Hematopoietic multipotent progenitor cell treated with erythropoietin and hydrocortisone succinate and interleukin-3 and kit ligand, for 6 days (in vitro differentiated cells): ENCODE data around the gene ZBTB7C.
A peak's percentile ranks its signal among the peaks of the same experiment; 100 is the strongest.

ENCODE experiments used
- DNase-seq: peaks from one replicate; pipeline ENCODE4 v3.0.0-alpha.2; 2015

Gene ZBTB7C

DNA sequence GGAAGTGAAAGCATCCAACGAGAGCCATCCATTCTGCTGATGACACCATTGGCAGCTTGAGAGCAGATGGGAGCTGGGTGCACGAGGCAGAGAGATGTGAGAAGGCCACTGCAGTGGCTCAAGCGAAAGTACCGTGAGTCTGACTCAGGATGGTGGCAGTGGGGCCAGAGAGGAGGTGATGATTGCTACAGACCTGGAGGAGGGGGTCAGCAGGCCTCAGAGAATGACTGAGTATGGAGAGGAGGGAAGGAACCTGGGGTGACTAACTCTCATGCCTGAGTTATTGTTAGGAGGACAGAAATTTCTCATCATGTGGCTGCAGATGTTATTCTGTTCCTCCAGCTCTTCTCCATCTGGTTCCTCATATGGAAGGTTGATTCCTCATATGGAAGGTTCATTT lies 8.8 kb upstream of the ZBTB7C start:
- DNase-seq = no peak

GRCh38 chr18:48413342-48413741 lies 4.2 kb upstream of the ZBTB7C start:
- DNase-seq = no peak

DNA sequence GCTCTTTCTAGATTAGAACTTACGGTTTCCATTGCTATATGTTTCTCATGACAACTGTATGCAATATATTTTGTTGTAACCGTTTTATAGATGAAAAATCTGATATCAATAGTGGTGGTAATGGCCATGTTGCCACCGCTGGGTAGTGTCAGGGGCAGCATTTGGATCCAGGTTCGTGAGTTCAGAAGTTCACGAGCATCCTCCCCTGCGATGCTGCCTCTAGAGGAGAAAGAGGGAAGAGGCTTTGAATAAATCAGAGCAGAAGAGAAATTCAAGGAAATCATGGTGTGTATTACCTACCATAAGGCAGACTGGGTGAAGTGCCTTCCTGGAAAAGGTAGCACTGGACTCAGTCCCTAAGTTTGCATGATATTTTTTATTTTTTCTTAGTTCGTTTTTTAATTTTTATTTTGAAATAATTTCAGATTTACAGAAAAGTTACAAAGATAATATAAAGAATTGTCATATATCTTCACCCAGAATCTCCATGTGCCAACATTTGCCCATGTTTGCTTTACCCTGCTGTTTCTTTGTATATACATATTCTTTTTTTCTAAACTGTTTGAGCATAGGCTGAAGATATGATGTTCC lies 3.3 kb upstream of the ZBTB7C start:
- peak; percentile 71 for DNase-seq

DNA sequence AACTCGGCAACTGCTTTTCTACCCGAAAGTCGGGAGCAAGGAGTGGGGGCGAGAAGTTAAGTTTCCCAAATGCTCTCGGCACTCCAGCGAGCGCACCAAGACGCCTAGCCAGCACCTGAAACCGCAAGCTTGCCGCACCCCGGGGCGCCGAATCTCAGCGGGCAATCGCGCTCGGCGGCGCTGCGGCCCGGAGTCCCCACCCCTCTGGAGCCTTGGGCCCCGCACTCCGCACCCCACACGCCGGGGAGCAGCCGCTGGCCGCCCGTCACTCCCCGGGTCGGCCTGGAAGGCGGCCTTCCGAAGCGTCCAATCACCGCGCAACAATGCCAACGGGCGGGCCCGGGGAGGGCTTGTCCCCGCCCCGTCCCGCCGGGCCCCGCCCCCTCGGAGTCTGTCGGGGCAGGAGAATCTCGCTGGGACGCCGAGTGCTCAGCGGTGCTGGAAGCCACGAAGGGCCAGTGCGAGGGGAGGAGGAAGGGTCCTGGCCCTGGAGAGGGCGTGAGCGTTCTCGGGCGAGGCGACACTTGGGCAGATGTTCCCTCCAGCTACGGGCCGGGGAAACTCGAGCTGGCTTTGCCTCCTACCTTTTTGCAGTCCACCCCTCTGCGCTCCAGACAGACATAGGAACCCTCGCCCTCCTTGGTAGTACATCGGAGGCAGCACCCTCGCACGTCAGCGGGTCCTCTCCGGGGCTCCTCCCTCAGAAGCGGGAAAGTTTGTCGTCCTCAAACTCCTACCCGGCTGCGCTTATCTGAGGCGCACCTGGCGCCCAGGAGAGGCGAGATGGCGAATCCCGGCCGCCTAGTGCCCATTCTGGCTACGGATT lies 1.1 kb upstream of the ZBTB7C start:
- peak; percentile 87 for DNase-seq

DNA sequence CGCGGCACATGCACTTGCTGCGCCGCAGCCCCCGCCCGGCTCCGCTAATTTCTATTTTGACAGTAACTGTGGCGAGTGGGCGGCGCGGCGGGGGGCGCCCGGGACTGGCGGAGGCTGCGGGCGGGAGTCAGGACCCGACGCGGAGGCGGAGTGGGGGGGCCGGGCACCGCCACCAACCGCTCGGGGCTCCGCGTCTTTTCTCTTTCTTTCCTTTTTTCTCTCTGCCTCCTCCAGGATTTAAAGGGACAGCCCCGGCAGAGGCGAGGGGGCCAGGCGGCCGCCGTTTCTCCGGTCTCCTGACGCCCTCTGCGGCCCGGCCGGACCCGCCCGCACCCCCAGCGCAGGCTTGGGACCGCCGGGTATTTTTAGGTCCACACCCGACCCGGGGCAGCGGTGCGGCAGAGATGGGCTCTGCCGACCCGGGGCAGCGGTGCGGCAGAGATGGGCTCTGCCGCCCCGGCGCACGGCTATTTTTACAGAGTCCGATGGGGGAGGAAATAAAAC lies 460 bp upstream of the ZBTB7C start:
- DNase-seq = no peak

DNA sequence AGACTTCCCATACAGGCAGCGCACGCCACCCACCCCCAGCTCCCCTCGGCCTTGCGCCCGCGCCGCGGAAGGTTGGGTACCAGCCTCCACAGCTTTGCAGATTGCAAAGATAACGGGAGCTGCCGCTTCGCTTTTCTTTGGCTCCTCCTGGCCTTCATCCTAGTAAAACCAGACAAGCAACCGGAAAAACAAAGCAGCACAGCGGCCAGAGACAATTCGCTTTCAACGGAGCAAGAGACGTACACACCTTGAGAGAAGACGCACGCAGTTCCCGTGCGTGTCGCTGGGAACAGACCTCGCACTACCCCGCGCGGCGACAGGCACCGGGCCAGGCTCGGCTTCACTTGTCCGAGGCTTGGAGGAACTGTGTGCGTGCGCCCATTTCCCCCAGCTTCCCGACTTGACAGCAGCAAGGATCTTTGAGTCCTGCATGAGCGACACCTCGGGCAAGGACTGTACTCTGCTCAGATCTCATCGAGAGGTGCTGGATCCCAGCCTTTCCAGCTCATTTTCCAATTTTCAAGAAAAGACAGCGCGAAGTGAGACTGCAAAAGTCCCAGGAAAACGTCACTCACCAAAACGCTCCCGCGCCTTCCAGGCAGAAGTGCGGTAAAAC lies 964 bp downstream of the ZBTB7C start:
- no peak for DNase-seq

- no peak for DNase-seq
Observed at GRCh38 chr18:48407358-48407757, 1.8 kb downstream of the ZBTB7C start.

DNA sequence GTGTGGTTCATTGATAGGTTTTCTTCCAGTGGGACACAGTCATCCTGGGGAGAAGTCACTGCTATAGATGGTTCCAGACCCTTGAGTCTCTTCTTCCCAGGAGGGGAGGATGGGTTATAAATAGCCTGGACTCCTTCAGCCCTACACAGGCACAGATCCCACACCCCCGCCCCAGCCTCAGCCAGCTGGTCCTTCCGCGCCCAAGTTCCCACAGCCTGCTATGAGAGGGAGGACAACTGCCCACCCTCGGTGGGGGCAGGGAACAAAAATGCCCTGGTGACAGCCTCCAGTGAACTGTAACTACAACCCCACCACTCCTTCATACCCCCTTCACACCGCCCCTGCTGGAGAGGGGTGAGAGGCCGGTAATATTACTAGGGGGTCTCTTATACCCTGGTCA lies 3.2 kb downstream of the ZBTB7C start:
- DNase-seq = no peak

- no peak for DNase-seq
Observed at GRCh38 chr18:48404716-48405507, 4.3 kb downstream of the ZBTB7C start.

- no peak for DNase-seq
Observed at GRCh38 chr18:48402953-48403352, 6.2 kb downstream of the ZBTB7C start.

DNA sequence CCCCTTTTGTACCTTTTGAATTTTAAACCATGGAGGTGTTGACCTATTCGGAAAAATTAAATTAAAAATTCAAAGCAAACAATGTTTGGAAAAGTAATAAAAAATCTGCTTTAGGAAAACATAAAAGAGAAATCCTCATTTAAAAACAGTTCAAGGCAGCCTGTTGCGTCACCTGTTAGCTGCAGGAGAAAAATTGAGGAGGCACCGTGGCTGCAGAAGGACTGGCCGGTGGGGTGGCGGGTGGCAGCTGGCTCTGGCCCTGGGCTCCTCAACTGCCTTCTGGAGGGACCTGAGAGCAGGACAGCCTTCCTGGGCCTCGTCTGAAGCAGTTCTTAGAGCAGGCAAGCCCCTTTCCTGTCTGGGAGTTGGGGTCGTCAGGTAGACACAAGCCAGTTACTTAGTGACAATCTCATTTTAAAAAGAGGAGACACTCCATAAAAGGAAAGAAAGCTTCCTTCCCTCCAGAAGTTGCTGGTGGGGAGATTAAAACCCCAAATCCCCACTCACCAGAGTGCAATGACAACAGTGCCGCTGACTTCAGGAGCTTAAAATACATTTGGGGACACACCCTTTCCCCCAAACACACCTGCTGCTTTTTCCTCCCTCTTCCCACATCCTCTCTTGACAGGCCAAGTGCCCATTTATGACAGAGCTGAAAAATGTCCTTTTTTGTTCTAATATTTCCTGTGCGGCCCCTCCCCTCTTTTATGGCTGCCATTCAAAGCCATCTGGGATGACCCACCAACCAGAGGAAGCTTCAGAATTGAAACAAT lies 9.7 kb downstream of the ZBTB7C start:
- DNase-seq = no peak

DNA sequence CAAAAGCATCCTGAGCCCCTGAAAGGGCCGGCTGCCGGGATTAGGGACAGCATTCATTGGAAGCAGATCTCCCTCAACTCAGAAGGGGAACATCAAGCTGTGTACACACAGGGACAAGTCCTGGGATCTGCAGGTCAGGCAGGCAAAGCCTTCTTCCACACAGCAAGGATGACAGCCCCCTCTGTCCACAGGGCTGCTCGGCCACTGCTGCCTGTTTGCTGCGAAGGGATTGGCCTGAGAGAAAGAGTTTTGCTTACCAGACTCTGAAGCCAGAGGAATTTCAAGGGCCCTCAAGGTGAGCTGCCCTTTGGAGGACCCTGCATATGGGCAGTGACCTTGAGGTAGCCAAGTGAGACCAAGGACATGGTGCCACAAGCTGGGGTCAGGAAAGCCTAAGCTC lies 11.1 kb downstream of the ZBTB7C start:
- DNase-seq = no peak

- DNase-seq = no peak
Observed at GRCh38 chr18:48397021-48397420, 12.2 kb downstream of the ZBTB7C start.

DNA sequence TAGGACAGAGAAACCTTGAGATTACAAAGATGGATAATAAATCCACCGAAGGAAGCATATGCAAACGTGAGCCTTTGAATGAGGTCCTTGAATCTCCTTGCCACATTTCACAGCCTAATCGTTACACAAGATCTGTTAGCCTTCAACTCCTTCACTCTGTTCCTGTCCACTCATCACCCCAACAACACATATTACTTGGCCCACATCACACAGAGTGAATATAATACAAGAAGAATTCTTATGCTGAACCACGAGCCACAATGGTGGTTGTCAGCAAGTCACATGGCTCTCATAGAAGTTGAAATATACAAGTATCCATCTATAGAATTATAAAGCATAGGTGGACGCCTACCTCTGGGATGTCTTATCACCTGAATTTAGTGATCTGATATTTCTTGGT lies 12.6 kb downstream of the ZBTB7C start:
- DNase-seq = no peak

GRCh38 chr18:48395646-48396045 lies 13.5 kb downstream of the ZBTB7C start:
- no peak for DNase-seq

GRCh38 chr18:48394176-48394575 lies 15.0 kb downstream of the ZBTB7C start:
- DNase-seq = no peak

DNA sequence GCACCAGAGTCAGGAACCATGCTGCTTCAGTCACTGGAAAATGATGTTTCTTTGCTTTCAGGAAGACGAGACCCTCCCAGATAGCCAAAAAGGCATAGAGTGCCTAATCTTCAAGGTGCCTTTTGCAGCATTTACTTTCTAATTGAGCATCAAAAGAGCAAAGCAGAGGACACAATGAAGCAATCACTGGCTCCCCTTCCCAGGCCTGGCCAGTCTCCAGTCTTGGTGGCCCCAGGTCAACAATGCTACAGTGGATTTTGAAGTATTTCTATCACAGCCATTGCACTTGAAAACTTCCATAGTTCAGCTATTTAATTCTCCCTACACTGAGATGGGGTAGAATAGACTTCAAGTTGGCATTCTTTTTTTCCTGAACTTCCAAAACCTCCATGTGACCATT lies 15.4 kb downstream of the ZBTB7C start:
- no peak for DNase-seq

DNA sequence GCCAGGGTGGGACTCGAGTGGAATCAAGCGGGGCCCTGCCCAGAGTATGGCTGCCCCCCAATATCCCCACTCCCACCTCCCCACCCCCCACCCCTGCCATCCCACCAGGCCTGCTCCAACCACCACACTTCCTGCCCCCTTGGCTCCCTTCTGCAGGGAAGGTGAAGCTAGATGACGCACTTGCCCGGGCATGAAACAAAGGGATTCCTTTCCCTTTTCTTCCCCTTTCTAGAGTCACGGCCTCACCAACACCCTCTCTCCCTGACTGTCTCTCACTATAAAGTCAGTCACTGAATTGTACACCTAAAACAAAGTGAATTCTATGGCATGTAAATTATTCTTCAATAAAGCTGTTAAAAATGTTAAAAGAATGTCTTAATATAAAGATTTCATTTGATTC lies 16.0 kb downstream of the ZBTB7C start:
- DNase-seq = no peak

GRCh38 chr18:48392268-48392667 lies 16.9 kb downstream of the ZBTB7C start:
- DNase-seq = no peak

GRCh38 chr18:48391868-48392267 lies 17.3 kb downstream of the ZBTB7C start:
- DNase-seq = no peak

- DNase-seq = no peak
Observed at GRCh38 chr18:48390641-48391040, 18.5 kb downstream of the ZBTB7C start.

GRCh38 chr18:48388478-48388877 lies 20.7 kb downstream of the ZBTB7C start:
- no peak for DNase-seq
